Sciatic nerve (tissue), 2 donors: ENCODE results near the gene SINHCAF. TPM values are rescaled to one million over a fixed set of nuclear protein-coding genes. Genes with fewer than 3 reads are reported as not detected.

ENCODE experiments used
- ATAC-seq: fragments of 200-7000 bp; cut with Tn5 transposase; one replicate; pipeline ENCODE4 v1.9.1; 2020; ENCODE audit warnings: mild to moderate bottlenecking, moderate library complexity
- DNase-seq: peaks from one replicate; pipeline ENCODE4 v3.0.0-alpha.2; 2020; ENCODE audit warnings: low spot score
- intact Hi-C: fragments of 100-400 bp; cut with DNase I; formaldehyde crosslinking; loops from one replicate; pipeline ENCODE4 v1.14.2; 2022
- total RNA-seq: library from RNA; stranded (reverse); fragmentation: NEBNext Ultra II Directional; extraction: Animal tissue kit (Norgen Biotek cat#: 25700); gene quantifications from one replicate; pipeline ENCODE4 v1.2.1, GENCODE V29; 2021
- donor health status: DM: no; HTN: no; CAD: no.
- donor health status: DM: no; HTN: no; CAD: no.

The SINHCAF gene
- total RNA-seq, 1 donor from 2014 or later = 12.4 TPM

GRCh38 chr12:31312431-31312830 is 13.5 kb downstream of the SINHCAF start:
- DNase-seq (no peak), ATAC-seq (no peak)
- intact Hi-C loops = no loop called here

GRCh38 chr12:31311634-31312258 is 14.2 kb downstream of the SINHCAF start:
- intact Hi-C loops = no loop called here
- ATAC-seq (no peak), DNase-seq (no peak)

DNA sequence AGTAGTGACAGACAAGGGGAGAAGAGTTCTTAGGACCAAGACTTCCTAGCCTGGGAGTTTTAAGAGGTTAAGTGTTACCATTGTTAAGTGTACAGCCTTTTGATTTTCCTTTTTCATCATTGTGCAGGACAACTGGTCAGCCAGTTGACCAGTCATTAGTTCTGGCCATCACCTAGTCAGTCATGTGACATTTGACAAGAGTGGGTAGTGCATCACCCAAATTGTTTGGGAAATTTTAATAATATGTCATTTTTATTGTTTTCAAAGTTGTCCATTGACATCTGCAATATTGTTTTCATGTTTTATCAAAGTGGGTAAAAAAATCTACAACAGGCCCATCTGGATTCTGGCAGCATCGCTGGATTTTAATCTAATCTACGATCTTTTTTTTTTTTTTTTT is 15.5 kb downstream of the SINHCAF start:
- intact Hi-C loops = no loop called here
- DNase-seq (no peak), ATAC-seq (no peak)

DNA sequence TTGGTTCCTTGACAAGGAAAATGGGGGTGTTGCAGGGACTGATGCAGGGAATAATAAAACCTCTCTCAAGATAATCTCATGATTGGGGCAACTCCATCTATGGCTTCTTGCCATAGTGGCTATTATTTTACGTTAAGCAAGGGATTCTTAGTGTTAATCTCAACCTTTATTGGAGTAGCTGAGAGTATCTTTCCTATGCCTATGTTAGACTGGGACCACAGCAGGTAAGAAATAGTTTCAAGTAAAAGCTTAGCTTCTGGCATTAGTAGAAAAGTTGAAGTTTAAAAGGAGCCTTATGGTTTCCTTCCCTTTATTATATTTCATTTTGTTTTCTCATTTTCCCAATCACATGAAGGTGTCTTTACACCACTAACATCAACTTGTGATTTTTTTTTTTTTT is 16.7 kb downstream of the SINHCAF start:
- intact Hi-C loops = no loop called here
- ATAC-seq (no peak), DNase-seq (no peak)

DNA sequence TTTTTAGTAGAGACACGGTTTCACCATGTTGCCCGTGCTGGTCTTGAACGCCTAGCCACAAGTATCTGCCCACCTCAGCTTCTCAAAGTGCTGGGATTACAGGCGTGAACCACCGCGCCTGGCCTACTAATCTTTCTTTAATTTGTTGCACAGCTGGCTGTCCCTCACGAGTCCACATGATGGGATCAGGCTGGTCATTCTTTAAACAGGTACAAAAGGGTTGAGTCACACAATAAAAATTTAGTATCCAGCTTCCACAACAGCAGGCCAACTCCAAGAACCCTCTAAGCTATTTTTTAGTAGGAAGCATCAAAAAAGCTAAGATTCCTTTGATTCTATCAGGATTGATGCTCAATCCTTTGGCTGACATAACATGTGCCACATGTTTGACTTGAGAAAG is 17.8 kb downstream of the SINHCAF start:
- DNase-seq (no peak), ATAC-seq (no peak)
- intact Hi-C loops = no loop called here

DNA sequence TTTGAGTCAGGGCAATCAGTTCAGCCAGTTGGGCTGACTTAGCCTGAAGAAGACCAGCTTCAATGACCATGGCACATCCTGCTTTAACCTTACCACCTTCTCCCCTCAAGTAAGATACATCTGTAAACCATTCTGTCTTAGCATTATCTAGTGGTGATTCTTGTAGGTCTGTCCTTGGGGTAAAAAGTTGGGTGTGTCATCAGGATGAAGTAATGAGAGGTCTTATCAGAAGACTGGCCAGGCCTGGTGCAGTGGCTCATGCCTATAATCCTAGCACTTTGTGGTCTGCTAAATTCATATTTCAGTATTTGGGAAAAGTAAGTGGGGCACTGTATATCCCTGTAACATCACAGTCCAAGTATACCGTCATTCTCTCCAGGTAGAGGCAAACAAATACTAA is 19.1 kb downstream of the SINHCAF start:
- DNase-seq = no peak
- no peak for ATAC-seq
- intact Hi-C loops = no loop called here

DNA sequence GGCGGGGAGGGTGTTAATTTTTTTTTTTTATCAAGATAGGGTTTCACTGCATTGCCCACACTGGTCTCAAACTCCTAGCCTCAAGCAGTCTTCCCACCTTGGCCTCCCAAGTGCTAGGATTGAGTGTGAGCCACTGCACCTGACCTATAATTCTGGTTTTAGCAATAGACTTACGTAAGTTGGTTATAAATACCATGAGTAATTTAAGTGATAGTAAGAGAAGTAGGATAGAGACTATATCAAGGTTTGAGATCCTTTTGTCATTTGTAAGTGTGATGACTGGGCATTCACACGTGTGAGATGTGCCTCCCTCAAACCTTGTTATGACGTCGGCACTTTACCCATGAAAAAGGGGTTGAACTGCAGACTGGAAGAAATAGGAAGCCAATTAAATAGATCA is 22.5 kb downstream of the SINHCAF start:
- ATAC-seq (no peak), DNase-seq (no peak)
- intact Hi-C loops = no loop called here

DNA sequence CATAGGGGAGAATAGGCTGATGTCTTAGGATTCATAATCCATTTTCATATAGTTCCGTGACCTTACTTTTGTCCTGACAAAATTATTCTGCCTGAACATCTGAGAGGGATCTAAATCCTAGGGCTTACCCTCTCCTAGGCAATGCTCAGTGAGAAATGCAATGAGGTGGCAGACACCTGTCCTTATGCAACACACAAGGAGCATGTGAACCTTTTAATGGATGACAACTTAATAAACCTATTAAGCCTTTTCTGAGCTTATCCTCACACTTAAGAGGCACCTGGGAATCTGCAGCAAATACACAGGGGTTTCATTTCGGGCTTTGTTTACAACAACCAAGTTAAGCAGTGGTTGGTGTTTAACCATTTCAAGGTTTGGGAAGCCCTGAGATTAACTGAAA is 24.6 kb downstream of the SINHCAF start:
- intact Hi-C loops = no loop called here
- ATAC-seq (no peak), DNase-seq (no peak)

GRCh38 chr12:31300783-31301182 is 25.2 kb downstream of the SINHCAF start:
- no peak for ATAC-seq
- intact Hi-C loops = no loop called here

GRCh38 chr12:31300341-31300740 is 25.6 kb downstream of the SINHCAF start:
- DNase-seq = no peak
- intact Hi-C loops = no loop called here
- ATAC-seq = no peak

More at GRCh38 chr12:31300783-31301182, 25.2 kb downstream of the SINHCAF start:
- DNase-seq = no peak

DNA sequence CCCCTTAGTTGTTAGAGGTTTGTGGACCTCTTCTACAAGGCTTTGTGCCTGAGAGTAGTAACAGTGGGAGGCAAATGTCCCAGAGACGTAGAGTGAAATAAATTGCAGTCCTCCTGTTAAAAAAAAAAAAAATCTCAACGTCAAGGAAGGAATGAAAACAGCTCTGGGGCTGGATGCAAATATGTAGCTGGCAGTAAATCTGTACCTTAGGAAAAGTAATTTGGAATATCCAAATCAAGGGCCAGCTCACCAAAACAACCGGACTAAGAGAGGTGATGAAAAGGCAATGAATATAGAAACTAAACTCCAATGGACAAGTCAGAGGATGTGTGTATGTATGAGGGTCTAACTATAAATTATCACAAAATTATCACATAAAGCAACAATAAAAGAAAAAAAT is 27.0 kb downstream of the SINHCAF start:
- ATAC-seq = no peak
- no peak for DNase-seq
- intact Hi-C loops = no loop called here

DNA sequence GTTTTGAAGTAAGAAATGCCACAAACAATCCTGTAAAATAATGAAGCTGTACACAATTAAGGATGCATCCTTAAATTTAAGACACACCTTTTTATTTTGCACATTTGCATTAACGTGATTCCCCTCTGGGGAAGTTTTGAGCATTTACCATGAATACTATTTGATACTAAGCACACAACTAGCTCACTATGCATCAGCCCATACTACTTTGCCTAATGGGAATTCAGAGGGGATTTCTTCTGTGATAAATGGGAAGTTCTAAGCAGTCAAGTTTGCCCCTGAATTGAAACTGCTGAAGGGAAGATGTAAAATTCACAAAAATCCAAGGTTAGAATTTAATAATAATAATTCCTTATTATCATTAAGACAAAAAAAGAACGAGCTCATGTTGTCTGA is 27.4 kb downstream of the SINHCAF start:
- intact Hi-C loops = no loop called here
- ATAC-seq = no peak
- no peak for DNase-seq

- ATAC-seq (no peak), DNase-seq (no peak)
- intact Hi-C loops = no loop called here
Observed at GRCh38 chr12:31297572-31298514, 28.1 kb downstream of the SINHCAF start.

DNA sequence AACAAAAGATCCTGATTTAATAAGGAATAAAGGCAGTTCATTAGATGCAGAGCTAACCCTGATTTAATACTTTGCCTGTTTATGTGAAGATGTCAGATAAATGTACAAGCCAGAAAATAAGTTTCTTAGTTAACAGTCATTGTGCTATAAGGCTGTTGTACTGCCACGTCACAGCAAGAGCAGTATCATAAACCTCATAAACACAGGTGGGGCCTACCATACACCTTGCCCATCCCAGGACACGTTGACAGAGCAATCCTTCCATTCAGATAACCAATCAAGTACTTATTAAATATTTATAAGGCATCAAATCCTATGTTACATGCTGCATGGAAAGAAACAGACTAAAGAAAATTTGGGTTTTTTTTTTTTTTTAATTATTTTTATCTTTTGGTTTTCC is 36.5 kb downstream of the SINHCAF start:
- ATAC-seq (no peak), DNase-seq (no peak)
- intact Hi-C loops = no loop called here

DNA sequence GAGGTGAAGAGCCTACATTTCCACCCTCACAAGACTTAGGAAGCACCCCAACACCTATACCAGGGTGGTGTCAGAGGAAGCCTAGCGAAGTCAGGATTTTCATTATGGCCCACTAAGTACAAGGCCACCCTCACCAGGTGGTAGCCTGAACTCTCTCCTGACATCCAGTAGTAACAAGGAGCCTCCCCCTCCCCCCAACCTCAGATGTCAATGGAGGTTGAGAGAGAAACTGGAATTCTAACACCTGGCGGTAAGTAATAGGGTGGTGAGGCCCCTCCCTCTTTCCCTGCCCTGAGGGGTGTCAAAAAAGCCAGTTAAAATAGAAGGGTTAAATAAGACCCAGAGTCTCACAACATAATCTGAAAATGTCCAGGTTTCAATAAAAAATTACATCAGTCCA is 37.6 kb downstream of the SINHCAF start:
- no peak for ATAC-seq
- DNase-seq = no peak
- intact Hi-C loops = no loop called here

DNA sequence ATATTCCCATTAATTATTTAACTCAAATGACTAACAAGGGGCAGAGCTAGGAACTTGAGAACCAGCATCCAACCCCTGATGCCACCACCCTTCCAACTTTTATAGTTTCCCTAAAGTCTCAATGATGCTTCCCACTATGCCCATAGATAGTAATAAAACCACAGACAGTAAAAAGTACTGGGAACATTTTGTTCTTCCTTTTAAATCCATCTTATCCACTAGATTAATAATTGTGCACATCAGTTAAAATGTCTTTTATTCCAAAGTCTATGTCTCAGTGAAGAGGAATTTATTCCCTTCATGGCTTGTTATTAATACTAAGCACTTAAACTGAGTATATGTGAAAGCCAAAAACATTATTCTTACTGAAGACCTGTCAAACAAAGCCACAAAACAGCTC is 45.8 kb downstream of the SINHCAF start:
- ATAC-seq = no peak
- intact Hi-C loops = no loop called here
- DNase-seq = no peak

DNA sequence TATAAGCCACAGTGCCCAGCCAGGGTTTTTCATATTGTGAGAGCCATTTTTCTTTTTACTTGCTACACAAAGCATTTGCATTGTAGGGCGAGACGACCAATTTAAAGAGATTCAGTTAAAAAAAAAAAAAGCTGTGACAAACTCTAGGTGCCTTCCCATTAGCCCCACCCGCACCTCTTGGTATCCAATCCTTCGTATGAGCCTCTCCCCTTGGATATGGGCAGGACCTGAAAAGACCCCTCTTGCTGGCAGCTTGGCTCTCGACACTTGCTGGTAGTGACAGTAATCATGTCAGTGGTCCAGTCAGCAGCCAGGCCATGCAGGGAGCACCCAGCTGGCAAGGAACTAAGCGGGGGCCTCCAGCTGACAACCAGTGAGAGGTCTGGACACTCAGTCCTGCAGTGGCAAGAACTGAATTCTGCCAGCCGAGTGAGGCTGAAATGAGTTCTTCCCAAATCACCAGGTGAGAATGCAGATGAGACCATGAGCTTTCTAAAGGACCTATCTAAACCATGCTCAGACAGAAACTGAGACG is 46.5 kb downstream of the SINHCAF start:
- DNase-seq = no peak
- ATAC-seq = no peak
- intact Hi-C loops = no loop called here

DNA sequence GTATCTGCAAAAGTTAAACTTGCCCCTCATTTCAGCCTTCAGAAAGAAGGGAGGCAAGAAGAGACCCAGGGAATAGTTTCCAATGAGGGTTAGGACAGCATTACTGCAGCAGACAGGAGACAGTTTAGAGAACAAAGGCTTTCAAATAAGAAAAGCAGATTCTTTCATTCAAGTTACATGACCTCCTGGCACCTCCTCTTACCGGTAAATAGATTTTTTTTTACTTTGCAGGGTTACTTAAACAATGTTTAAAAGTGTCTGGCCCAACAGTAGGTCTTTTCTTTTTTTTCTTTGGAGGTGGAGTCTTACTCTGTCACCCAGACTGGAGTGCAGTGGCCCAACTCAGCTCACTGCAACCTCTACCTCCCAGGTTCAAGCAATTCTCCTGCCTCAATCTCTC is 47.1 kb downstream of the SINHCAF start:
- DNase-seq = no peak
- intact Hi-C loops = no loop called here
- no peak for ATAC-seq

- intact Hi-C loops = no loop called here
- no peak for ATAC-seq
- no peak for DNase-seq
Observed at GRCh38 chr12:31278424-31278823, 47.5 kb downstream of the SINHCAF start.

- ATAC-seq (no peak), DNase-seq (no peak)
- intact Hi-C loops = no loop called here
Observed at GRCh38 chr12:31277081-31277480, 48.9 kb downstream of the SINHCAF start.
